SJCRH30 (cell line): ENCODE data around the gene NGEF. TPM values are rescaled to one million over a fixed set of nuclear protein-coding genes. Genes with fewer than 3 reads are reported as not detected.

Source experiments
- DNase-seq, 2 experiments: peaks; one replicate each; pipeline ENCODE4 v3.0.0-alpha.2; 2015 to 2020
- H3K27ac ChIP-seq: fragments of 250-450 bp; sonication (Bioruptor Pico); 2 replicates; pipeline ENCODE4 v1.5.1; 2020; ENCODE audit warnings: mild to moderate bottlenecking, moderate library complexity
- H3K27me3 ChIP-seq: fragments of 250-450 bp; sonication (Bioruptor Pico); 2 replicates; pipeline ENCODE4 v1.5.1; 2020; ENCODE audit warnings: mild to moderate bottlenecking, moderate library complexity
- H3K36me3 ChIP-seq: fragments of 250-450 bp; sonication (Bioruptor Pico); 2 replicates; pipeline ENCODE4 v1.5.1; 2020; ENCODE audit warnings: mild to moderate bottlenecking, moderate library complexity
- H3K4me1 ChIP-seq: fragments of 250-450 bp; sonication (Bioruptor Pico); 2 replicates; pipeline ENCODE4 v1.5.1; 2020; ENCODE audit warnings: mild to moderate bottlenecking, moderate library complexity
- H3K4me3 ChIP-seq: fragments of 250-450 bp; sonication (Bioruptor Pico); 2 replicates; pipeline ENCODE4 v1.5.1; 2020; ENCODE audit warnings: mild to moderate bottlenecking, moderate library complexity
- H3K9me3 ChIP-seq: fragments of 250-450 bp; sonication (Bioruptor Pico); replicated peaks from 2 replicates; pipeline ENCODE4 v1.5.1; 2020; ENCODE audit warnings: mild to moderate bottlenecking, moderate library complexity
- total RNA-seq: library from RNA; depleted of rRNA; stranded (reverse); fragments of >200 nt; shearing (Covaris generic); gene quantifications from 2 replicates; pipeline ENCODE4 v1.2.3, GENCODE V29; 2014

Gene NGEF
- total RNA-seq, 1 experiment from 2014 or later, result not detected

- Histone ChIP-seq H3K36me3 (no peaks in the 10 kb centered on the region), H3K27me3 (peaks cover 4% of the 10 kb centered on the region; the same call in 1 of the 2 replicates)
Measured at GRCh38 chr2:232885264-232885961, 127.6 kb downstream of the NGEF start.

GRCh38 chr2:232884549-232885263 lies 128.3 kb downstream of the NGEF start:
- H3K27ac ChIP-seq, result no peak overlapping the region

More at GRCh38 chr2:232885264-232885961, 127.6 kb downstream of the NGEF start:
- H3K27ac ChIP-seq, result no peak overlapping the region
- no peaks in the 10 kb centered on the region for H3K9me3 ChIP-seq
- no peak overlapping the region for H3K4me3 ChIP-seq
- H3K4me1 ChIP-seq, result no peaks in the 10 kb centered on the region
- no peak for DNase-seq

GRCh38 chr2:232884001-232884421 lies 129.0 kb downstream of the NGEF start:
- Histone ChIP-seq H3K36me3 (no peaks in the 10 kb centered on the region), H3K27me3 (peaks cover 4% of the 10 kb centered on the region; the same call in 1 of the 2 replicates), H3K4me1 (no peaks in the 10 kb centered on the region), H3K4me3 (no peak overlapping the region), H3K27ac (no peak overlapping the region), H3K9me3 (no peaks in the 10 kb centered on the region)
- no peak for DNase-seq

More at GRCh38 chr2:232884549-232885263, 128.3 kb downstream of the NGEF start:
- no peak overlapping the region for H3K4me3 ChIP-seq
- no peak for DNase-seq
- no peaks in the 10 kb centered on the region for H3K4me1 ChIP-seq
- H3K9me3 ChIP-seq, result no peaks in the 10 kb centered on the region
- peaks cover 4% of the 10 kb centered on the region; the same call in 1 of the 2 replicates for H3K27me3 ChIP-seq
- no peaks in the 10 kb centered on the region for H3K36me3 ChIP-seq

GRCh38 chr2:232883116-232883721 lies 129.8 kb downstream of the NGEF start:
- no peak for DNase-seq
- no peak overlapping the region for H3K4me3 ChIP-seq
- no peaks in the 10 kb centered on the region for H3K36me3 ChIP-seq
- H3K9me3 ChIP-seq, result no peaks in the 10 kb centered on the region
- H3K27me3 ChIP-seq, result peaks cover 4% of the 10 kb centered on the region; the same call in 1 of the 2 replicates
- no peak overlapping the region for H3K27ac ChIP-seq
- no peaks in the 10 kb centered on the region for H3K4me1 ChIP-seq

- H3K36me3 ChIP-seq, result no peaks in the 10 kb centered on the region
Measured at GRCh38 chr2:232882505-232883115, 130.4 kb downstream of the NGEF start.

GRCh38 chr2:232882085-232882484 lies 131.0 kb downstream of the NGEF start:
- no peaks in the 10 kb centered on the region for H3K4me1 ChIP-seq
- H3K36me3 ChIP-seq, result no peaks in the 10 kb centered on the region
- H3K27me3 ChIP-seq, result peaks cover 4% of the 10 kb centered on the region; the same call in 1 of the 2 replicates
- no peak overlapping the region for H3K4me3 ChIP-seq
- no peak for DNase-seq
- no peaks in the 10 kb centered on the region for H3K9me3 ChIP-seq
- no peak overlapping the region for H3K27ac ChIP-seq

More at GRCh38 chr2:232882505-232883115, 130.4 kb downstream of the NGEF start:
- no peaks in the 10 kb centered on the region for H3K4me1 ChIP-seq
- no peak overlapping the region for H3K27ac ChIP-seq
- H3K4me3 ChIP-seq, result no peak overlapping the region
- no peak for DNase-seq
- H3K9me3 ChIP-seq, result no peaks in the 10 kb centered on the region
- peaks cover 4% of the 10 kb centered on the region; the same call in 1 of the 2 replicates for H3K27me3 ChIP-seq

- Histone ChIP-seq H3K27ac (no peak overlapping the region), H3K9me3 (no peaks in the 10 kb centered on the region), H3K36me3 (no peaks in the 10 kb centered on the region), H3K4me1 (no peaks in the 10 kb centered on the region), H3K27me3 (peaks cover 4% of the 10 kb centered on the region; the same call in 1 of the 2 replicates), H3K4me3 (no peak overlapping the region)
- DNase-seq, result no peak
Measured at GRCh38 chr2:232880764-232881351, 132.2 kb downstream of the NGEF start.

- no peaks in the 10 kb centered on the region for H3K36me3 ChIP-seq
- no peaks in the 10 kb centered on the region for H3K4me1 ChIP-seq
- no peak overlapping the region for H3K27ac ChIP-seq
Measured at GRCh38 chr2:232879618-232880494, 133.2 kb downstream of the NGEF start.

GRCh38 chr2:232878855-232879617 lies 134.0 kb downstream of the NGEF start:
- H3K27ac ChIP-seq, result no peak overlapping the region
- H3K36me3 ChIP-seq, result no peaks in the 10 kb centered on the region
- H3K4me1 ChIP-seq, result no peaks in the 10 kb centered on the region
- no peak overlapping the region for H3K4me3 ChIP-seq
- H3K27me3 ChIP-seq, result no peaks in the 10 kb centered on the region
- no peak for DNase-seq
- H3K9me3 ChIP-seq, result no peaks in the 10 kb centered on the region

More at GRCh38 chr2:232879618-232880494, 133.2 kb downstream of the NGEF start:
- Histone ChIP-seq H3K27me3 (no peaks in the 10 kb centered on the region), H3K9me3 (no peaks in the 10 kb centered on the region), H3K4me3 (no peak overlapping the region)
- DNase-seq, result no peak

- no peak for DNase-seq
- Histone ChIP-seq H3K4me3 (no peak overlapping the region), H3K27me3 (no peaks in the 10 kb centered on the region), H3K27ac (no peak overlapping the region), H3K36me3 (no peaks in the 10 kb centered on the region), H3K4me1 (no peaks in the 10 kb centered on the region), H3K9me3 (no peaks in the 10 kb centered on the region)
Measured at GRCh38 chr2:232877940-232878511, 135.0 kb downstream of the NGEF start.

GRCh38 chr2:232876978-232877441 lies 136.0 kb downstream of the NGEF start:
- DNase-seq, result no peak
- no peak overlapping the region for H3K4me3 ChIP-seq
- no peaks in the 10 kb centered on the region; the same call in 1 of the 2 replicates for H3K4me1 ChIP-seq
- H3K9me3 ChIP-seq, result no peaks in the 10 kb centered on the region
- H3K27me3 ChIP-seq, result no peaks in the 10 kb centered on the region
- H3K36me3 ChIP-seq, result no peaks in the 10 kb centered on the region
- H3K27ac ChIP-seq, result no peak overlapping the region

GRCh38 chr2:232876161-232876977 lies 136.7 kb downstream of the NGEF start:
- no peaks in the 10 kb centered on the region for H3K9me3 ChIP-seq
- H3K4me3 ChIP-seq, result no peak overlapping the region
- H3K4me1 ChIP-seq, result peaks cover 2% of the 10 kb centered on the region; the same call in 1 of the 2 replicates
- no peaks in the 10 kb centered on the region for H3K27me3 ChIP-seq
- DNase-seq, result no peak
- H3K27ac ChIP-seq, result no peak overlapping the region
- no peaks in the 10 kb centered on the region for H3K36me3 ChIP-seq
